DMS114 treated with DMSO at 0.1 percent for 48 hours (cell line): Measurements from ENCODE around the gene PIP4K2C.
"Not testable (repeated sequence)": the region's sequence is repeated elsewhere in the genome, so short reads cannot be mapped to it uniquely, and the experiment has no call there.

ENCODE experiments used
- DNase-seq: peaks from one replicate; lab custom pipeline; 2025; ENCODE audit not compliant: unreplicated experiment; lab: John Stamatoyannopoulos, UW

Gene PIP4K2C

DNA sequence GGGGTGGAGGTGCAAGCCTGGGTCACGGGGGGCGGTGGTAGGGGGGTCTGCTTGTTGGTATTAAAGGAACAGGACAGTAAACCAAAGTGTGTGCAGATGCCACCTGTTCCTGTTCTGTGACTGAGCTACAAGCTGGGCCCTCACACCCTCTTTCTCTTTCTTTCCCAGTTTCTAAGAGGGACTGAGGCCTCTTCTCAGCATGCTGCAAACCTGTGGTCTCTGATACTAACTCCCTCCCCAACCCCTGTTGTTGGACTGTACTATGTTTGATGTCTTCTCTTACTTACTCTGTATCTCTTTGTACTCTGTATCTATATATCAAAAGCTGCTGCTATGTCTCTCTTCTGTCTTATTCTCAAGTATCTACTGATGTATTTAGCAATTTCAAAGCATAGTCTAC is 6.9 kb upstream of the PIP4K2C start:
- no peak for DNase-seq

DNA sequence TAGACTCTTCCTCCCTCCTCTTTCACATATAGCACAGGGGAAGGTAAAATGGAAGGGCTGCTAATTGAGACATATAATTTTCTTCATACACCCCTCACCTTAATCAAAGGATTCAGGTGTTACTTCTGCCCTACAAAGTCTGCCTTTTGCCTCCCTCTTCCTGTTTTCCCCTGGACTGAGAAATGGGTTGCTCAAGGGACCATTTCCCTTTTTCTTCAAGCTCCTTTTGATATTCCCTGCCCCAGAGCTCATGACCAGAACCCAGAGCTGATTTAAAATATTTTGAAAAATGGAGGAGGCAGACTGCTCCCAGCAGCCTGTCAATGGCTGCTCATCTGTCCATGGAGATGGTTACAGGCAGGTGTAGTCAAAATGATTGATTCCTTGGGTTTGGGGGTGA is 6.3 kb upstream of the PIP4K2C start:
- no peak for DNase-seq

DNA sequence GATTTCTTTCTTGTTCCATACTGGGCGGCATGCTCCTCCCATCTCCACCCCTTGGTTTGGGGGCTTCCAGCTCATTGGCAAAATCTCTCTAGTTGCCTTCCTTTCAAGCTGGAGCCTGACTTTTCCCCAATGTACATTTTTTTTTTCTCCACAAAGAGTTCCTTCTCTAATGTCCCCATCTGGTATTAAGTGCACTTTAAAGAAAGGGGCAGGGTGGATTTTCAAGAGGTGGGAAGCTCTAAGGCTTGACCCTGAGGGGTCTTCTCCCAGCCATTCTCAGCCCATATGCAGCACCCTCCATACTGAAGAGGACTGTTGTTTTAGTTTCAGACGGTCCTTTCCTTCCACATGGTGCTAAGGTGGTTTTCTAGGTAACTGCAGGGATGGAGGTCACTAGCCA is 5.8 kb upstream of the PIP4K2C start:
- DNase-seq: no peak

DNA sequence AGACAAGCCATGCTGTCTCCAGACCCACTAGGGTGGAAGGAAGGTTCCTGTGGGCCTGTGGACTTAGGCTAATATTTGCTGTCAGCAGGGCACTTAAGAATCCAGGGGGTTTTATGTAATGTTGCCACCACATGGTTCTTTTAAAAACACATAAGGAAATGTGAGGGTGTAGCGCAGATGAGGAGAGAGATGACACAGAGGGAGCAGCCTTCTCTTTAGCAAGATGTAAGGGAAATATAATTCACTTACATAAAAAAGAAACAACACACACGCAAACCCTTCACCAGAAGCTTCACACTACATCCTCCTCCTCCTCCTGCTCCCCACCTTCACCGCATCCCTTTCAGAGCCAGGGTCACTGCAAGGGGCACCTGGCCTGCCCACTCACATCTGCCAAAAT is 4.9 kb upstream of the PIP4K2C start:
- no peak for DNase-seq

DNA sequence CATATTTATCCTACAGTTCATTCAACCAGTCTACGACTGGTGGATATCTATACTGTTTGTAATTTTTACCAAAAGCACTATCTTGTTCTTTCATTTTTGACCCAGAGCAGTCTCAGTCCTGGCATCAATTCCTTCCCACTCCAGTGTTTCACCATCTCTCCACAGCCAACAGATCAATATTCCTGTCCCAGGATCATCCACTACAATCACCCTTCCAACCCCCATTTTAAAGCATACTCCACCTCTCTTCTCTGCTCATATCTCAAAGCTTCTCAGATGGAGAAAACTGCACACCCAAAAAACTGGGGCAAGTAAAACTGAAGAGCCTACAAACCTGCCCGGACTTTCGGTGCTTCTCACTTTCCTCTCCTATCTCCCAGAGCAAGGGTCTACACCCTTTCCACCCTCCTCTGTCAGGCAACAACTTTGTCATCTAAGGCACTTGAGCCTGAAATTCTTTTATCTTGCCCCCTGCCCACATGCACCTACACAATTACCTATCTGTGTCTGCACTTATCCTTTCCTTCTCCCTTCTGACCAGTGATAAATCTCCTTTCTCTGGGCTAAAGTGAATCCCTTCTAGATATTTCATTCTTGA is 4.1 kb upstream of the PIP4K2C start:
- DNase-seq: no peak

DNA sequence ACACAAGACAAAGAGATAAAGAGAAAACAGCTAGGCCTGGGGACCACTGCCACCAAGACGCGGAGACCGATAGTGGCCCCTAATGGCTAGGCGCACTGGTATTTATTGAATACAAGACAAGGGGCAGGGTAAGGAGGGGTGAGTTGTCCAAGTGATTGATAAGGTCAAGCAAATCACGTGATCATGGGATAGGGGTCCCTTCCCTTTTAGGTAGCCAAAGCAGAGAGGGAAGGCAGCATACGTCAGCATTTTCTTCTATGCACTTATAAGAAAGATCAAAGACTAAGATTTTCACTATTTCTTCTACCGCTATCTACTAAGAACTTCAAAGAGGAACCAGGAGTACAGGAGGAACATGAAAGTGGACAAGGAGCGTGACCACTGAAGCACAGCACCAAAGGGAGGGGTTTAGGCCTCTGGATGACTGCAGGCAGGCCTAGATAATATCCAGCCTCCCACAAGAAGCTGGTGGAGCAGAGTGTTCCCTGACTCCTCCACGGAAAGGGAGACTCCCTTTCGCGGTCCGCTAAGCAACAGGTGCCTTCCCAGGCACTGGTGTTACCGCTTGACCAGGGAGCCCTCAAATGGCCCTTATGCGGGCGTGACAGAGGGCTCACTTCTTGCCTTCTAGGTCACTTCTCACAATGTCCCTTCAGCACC is 1.9 kb upstream of the PIP4K2C start:
- DNase-seq: not testable (repeated sequence)

DNA sequence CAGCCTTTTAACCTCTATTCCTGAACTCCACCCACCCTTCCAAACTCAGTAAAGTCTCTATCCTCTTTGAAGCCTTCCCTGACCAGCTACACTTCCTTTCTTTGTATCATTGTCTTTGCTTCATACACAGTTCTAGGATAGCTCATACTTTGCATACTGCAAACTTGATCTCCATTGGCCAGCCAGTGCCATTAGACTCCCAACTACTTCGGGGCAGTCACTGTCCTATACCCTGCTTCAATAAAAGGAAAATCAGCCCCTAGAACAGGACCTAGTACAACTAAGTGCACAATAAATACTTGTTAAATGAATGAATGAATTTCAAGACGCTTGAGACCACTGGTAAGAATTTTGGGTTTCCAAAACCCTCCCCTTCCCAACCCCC is 521 bp upstream of the PIP4K2C start:
- no peak for DNase-seq

DNA sequence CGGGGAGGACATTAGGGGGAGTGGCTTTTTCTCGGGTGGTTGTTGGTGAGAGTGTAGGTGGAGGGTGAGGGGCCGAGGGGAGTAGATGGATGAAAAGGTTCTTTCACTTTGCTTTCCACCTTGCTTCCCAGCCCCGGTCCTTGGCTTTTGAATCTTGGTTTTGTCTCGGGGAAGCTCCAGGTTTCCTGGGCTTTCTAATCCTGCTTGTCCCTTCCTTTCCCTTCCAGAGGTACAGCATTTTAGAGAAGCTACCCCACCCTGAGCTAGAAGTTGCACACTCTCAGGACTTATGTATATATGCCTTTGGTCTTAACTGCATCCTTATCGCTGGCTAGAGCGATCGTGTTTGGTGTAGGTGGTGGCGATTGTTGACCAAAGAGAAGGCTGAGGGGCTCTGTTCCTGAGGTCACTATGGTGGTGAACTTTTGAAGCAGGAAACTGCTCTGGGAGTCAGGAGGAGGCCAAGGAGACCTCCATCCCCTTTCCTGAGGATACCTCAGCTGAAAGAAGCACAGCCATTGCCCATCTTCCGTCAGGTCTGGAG is 862 bp downstream of the PIP4K2C start:
- no peak for DNase-seq

DNA sequence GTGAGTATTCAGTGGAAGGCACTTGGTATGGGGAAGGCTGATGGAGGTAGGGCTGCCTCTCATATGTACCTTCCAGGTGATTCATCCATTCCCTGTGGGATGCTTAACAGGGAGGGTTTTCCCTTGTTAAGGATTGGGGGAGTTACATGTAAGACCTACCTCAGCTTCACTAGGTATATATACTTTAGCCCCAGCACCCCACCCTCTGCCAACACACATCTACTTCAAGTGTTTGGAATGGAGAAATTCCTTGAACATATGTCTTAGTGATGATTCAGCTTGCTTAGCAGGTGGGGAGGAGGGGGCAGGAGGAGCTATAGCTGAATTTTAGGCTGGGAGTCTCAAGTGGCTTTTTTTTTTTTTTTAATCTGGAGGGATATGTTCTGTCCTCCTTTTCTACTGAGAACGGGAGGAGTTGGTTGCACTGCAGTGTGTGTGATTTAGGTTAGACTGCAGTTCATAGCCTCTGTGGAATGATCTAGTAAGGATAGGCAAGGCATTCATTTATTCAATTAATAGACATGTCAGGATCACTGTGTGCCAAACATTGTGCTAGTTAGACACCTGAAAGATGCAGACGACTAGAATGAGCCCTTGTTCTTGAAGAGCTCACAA is 1.7 kb downstream of the PIP4K2C start:
- DNase-seq: no peak

DNA sequence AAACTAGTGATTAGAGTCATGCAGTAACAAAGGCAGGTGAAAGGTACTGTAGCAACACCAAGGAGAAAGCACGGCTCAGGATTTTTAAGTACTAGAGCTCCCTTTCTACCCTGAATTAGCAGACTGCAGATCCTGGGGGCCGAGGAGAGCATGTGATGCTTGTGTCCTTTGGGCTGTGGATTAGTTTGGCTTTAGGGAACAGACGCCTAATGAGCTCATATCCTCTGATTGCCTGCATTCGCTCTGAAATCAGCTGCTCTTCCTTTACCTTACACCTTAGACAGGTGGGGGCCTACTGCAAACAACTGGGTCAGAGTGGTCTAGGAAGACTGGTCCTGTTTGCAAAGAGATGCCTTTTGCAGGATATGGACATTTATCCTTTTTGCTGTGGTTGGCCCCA is 2.2 kb downstream of the PIP4K2C start:
- DNase-seq: no peak

DNA sequence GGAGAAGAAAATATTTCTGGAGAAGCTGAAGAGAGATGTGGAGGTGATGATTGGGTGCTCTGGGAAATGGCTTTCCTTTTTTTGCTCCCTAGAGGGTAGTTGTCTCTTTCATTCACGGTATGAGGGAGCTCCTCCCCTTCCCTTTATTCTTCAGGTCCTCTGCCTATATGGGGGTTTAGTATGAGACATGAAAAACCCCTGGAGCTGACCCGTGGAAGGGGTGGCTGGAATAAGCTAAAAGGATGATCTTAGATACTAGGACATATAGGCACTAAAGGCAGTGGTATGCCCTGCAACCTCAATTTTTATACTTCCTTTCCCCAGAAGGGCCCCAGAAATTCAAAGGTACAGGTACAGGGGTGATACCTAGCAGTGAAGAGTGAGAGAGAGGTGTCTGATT is 9.4 kb downstream of the PIP4K2C start:
- DNase-seq: no peak

DNA sequence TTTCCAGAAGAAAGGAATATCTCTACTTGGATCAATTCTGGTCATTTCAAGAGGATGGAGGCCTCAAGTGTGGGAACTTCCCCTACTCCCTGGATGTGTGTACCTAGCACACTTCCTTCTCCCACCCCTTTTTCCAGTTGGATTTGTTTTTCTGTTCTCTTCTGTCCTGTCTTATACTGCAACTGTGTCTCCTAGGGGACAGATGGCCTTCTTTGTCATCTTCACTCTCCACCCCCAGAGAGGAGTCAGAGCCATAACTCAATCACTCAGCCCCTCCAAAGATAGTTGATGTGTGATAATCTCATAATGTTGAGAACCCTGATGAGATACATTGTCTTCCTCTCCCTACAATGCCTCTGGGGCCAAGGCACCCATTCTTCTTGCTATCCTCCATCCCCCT is 11.6 kb downstream of the PIP4K2C start:
- DNase-seq: no peak

DNA sequence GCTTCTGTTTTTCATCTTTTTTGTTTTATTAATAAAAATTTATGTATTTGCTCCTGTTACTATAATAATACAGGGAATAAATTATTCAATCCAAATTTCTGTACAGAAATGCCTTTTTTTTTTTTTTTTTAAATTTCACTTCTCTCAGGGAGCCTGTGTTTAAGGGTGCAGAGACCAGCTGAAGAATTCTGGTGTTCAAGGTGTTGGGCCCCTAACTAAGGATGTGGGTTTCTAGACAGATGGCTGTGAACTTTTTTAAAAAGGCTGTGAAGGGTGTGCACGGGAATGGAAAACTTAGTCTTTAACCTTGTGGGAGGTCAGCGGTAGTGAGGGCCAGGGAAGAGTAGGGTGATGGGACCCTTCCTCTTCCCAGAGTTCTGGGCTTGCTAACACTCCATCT is 12.3 kb downstream of the PIP4K2C start:
- no peak for DNase-seq

DNA sequence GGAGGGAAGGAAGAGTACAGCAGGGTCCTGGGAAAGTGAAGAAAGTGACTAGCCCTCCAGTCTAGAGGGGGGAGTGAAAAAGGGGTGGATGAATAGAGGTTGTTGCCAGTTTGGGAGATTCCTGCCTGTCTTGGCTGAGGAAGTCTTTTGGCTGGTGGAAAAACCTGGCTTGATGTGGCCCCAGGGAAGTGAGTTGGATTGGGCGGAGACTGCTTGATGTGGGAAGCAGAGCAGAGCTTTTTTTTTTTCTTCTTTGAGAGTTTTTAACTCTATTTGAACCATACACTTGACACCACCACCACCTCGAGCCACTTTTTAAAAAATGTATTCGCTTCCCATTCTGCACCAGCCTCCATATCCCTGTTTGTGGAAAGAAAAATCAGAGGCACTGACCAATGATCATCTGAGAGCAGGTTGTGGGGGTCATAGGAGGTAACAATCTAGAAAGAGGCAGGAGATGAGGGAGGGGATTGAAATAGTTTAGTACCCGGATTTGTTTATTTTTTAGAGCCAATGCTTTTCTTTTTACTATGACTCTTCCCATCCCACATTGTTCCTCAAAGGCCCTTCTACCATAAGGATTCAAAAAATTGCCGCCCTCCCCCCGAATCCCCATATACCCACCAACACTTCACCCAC is 12.9 kb downstream of the PIP4K2C start:
- DNase-seq: no peak

DNA sequence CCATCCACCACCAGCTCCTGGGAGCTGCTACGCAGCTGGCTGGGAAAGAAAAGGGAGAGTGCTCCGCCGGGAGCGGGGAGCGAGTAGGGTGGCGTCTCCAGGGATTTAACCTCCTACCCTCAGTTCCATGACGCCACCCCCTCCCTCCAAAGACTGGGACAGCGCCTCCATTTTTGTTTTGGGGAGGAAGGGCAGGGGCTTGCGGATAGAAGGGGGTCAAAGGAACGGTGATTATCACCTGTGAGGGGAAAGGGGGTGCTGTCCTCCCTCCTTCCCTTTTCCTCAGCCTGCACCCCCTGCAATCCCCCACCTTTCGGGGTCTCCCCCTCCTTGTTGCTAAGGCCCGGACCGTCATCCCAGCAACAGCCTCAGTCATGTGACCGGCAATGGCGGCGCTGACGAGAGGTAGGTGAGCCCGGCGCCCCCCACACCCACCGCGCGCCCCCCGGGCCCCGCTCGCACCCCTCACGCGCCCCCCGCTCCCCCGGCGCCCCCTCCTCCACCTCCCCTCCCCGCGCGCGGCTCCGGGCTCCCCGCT is 13.5 kb downstream of the PIP4K2C start, which contains the start of gene DTX3:
Gene DTX3, plus strand, starts transcription at position 371 of the 538 bp plus-strand sequence. CDS start 1,694 bp downstream, outside the sequence.
- DNase-seq: no peak

DNA sequence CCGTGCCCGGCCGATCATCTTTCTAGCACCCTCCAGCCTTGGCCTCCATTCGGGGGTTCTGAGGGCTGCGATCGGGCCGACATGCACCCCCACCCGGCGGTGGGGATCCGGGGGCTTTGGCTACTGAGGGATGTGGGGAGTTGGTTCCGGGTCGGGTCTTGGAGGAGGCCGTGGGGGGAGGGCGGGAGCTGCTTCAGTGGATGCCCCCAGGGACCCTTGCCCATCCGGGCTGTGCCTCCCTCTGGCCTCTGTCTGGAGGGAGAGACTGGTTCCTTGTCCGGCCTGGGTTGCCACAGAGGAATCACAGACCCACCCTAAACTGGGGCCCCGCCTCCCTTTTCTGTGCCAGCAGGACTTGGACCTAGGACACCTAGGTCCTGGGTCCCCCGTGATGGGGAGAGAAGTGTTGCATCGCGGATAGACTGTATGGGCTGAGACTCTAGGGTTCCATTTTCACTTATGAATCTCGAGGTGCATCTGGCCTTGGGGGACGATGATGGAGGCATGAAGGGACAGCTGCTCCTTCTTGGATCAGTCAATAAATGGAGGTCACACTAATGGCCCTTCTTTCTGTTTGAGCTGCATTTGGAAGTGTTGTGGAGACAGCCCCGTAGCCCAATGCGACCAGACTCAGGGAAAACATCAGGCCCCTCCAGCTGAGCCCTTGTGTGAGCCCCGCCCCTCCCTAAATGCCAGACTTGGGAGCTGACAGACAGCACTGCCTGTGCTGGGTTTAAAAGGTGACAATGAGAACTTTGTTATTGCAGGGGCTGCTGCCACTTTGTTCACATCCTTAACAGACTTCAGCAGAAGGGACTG is 14.2 kb downstream of the PIP4K2C start:
- no peak for DNase-seq

DNA sequence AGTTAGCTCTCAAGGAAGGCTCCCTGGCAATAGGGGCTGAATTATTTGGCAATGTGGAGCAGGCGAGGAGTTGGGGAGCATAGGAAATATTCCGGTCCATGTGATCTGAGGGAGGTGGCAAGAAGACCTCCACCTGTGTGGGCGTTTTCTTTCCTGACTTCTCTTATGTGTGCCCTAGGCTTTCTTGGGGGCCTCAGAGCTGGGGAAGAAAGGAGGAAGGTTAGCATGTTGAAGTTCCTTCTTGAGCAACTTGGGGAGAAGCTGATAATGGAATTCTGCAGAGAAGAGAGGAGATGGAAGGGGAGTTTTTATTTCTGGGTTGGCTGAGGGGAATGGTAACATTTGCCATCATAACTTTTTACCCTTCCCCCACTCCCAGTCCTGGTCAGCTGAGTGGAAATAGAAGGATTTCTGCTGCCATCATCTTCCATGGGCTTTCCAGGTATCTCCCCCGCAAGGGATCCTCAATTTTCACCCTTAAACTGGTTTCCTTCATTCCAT is 14.9 kb downstream of the PIP4K2C start:
- no peak for DNase-seq

DNA sequence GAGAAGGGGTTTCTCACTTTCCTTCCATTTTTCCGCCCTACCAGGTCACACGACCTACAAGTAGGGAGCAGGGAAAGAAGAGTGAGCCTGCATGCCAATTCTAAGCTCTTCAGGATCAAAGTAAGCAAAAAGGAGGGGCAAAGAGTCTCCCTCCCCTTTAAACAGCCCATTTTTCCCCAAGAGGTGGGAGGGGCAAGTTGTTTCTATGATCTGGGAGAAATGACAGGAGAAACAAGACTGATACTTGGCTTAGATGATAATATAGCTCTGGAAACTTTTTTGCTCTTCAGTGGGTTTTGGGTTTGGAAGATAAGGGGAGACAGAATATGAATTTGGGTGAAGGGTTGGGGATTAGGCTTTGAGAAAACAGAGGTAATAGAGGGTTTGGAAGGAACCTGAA is 15.4 kb downstream of the PIP4K2C start:
- DNase-seq: no peak

DNA sequence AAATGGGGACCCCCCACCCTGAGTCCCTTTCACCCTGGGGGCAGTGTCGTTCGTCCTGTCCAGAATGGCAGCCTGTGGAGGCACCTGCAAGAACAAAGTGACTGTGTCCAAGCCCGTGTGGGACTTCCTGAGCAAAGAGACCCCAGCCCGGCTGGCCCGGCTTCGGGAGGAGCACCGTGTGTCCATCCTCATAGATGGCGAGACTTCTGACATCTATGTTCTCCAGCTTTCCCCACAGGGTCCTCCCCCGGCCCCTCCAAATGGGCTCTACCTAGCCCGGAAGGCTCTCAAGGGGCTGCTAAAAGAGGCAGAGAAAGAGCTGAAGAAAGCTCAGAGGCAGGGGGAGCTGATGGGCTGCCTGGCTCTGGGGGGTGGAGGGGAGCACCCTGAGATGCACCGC is 15.8 kb downstream of the PIP4K2C start:
- DNase-seq: no peak

DNA sequence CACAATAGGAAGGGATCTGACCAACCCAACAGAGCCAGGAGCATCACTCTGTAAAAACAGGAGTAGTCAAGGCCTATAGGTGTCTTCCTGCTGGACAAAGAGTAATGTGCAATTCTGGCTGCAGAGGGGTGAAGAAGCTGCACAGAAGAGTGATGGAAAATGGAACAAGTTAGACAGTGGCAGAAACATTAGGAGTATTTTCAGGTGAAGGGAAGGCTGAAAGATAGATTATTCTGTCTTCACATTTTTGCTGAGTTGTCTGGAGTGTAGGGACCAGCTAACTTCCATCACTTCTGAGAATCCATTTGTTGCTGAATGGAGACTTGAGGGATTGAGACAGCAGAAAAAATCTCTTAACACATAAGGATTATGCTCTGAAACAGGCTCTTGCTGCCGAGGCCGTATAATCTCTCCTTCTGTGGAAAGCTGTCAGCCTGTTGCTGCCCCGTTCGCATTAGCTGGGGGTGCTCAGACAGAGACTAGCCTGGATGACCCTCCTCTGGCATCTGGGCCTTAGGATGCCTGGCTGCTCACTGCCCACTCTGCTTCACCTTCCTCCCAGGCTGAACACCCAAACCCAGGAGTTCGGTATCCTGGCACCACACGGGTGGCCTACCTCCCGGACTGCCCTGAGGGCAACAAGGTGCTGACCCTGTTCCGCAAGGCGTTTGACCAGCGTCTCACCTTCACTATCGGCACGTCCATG is 17.1 kb downstream of the PIP4K2C start:
- DNase-seq: no peak
